Measurements from ENCODE around the gene WNK3.

WNK3 gene

GRCh38 chrX:54181202-54181953 is 176.5 kb downstream of the WNK3 start:
- DNase-seq (ENCODE audit: low read depth), result peak; percentile 29
- H3K4me3 ChIP-seq (ENCODE audit: low read length), result peak overlapping the region; percentile 55
- TF ChIP-seq, protein P1, sequence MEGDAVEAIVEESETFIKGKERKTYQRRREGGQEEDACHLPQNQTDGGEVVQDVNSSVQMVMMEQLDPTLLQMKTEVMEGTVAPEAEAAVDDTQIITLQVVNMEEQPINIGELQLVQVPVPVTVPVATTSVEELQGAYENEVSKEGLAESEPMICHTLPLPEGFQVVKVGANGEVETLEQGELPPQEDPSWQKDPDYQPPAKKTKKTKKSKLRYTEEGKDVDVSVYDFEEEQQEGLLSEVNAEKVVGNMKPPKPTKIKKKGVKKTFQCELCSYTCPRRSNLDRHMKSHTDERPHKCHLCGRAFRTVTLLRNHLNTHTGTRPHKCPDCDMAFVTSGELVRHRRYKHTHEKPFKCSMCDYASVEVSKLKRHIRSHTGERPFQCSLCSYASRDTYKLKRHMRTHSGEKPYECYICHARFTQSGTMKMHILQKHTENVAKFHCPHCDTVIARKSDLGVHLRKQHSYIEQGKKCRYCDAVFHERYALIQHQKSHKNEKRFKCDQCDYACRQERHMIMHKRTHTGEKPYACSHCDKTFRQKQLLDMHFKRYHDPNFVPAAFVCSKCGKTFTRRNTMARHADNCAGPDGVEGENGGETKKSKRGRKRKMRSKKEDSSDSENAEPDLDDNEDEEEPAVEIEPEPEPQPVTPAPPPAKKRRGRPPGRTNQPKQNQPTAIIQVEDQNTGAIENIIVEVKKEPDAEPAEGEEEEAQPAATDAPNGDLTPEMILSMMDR (IDR thresholded peaks at IDR 0.05; ENCODE audit: insufficient read depth, low read depth, low read length, missing control alignments), result no peak

GRCh38 chrX:54180403-54180802 is 177.4 kb downstream of the WNK3 start:
- peak overlapping the region; percentile 55 for H3K4me3 ChIP-seq (ENCODE audit: low read length)
- DNase-seq (ENCODE audit: low read depth), result peak; percentile 28
- TF ChIP-seq, protein P1 (IDR thresholded peaks at IDR 0.05; ENCODE audit: insufficient read depth, low read depth, low read length, missing control alignments), result no peak

DNA sequence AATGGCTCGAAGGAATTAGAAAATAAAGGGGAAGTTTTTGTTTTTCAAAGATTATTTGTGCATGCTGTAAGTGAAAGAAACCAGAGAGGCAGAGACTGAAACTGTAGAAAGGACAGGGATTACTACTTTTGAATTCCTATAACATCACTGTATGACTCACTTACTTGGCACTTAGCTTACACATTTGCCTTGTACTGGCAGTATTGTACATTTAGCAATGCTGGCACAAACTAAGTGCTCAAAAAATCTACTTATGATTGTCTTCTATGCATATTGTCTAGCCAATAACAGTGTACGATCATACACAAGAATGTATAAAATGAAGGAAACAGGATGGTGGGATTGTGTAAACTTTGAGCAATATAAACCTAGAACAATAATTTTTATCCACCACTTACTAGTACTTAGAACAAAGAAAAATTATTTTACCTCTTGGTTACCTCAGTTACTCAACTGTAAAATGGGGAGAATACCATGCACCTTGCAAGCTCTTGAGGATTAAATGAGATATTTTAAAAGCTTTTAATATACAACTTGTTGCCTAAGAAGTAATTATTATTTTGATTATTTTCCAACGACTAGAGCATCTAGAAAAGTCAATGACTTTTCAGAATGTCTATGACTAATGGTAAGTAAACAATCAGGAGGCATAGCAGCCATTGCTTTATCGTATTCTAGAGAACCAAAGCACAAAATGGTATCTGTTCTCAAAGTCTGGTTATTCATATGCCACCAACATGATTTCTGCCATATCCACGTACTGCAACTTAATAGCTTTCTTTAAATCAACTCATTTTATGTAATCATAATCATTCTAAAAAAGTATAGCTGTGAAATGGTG is 179.5 kb downstream of the WNK3 start:
- peak; percentile 72 for DNase-seq (ENCODE audit: low read depth)
- TF ChIP-seq, protein P1 (IDR thresholded peaks at IDR 0.05; ENCODE audit: insufficient read depth, low read depth, low read length, missing control alignments), result no peak
- H3K4me3 ChIP-seq (ENCODE audit: low read length), result no peak overlapping the region

DNA sequence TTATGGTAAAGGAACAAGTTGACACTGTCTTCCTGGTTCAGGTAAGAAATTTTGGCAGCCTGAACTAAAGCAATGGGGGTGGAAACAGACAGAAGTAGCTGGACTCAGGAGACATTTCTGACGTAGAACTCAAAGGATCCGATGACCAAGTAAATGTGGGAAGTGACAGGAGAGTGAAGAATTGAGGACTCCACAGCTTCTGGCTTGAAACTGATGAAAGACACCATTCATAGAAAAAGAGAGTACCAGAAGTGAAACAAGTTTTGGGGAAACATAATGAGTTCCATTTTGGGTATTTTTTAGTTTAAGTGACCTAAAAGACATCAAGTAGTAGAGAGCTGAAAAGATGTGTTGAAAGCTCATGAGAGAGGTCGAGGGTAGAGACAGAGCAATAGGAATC is 180.5 kb downstream of the WNK3 start:
- no peak overlapping the region for H3K4me3 ChIP-seq (ENCODE audit: low read length)
- no peak for DNase-seq (ENCODE audit: low read depth)
- TF ChIP-seq, protein P1 (IDR thresholded peaks at IDR 0.05; ENCODE audit: insufficient read depth, low read depth, low read length, missing control alignments), result no peak

GRCh38 chrX:54173791-54174190 is 184.1 kb downstream of the WNK3 start:
- no peak for DNase-seq (ENCODE audit: low read depth)
- TF ChIP-seq, protein P1 (IDR thresholded peaks at IDR 0.05; ENCODE audit: insufficient read depth, low read depth, low read length, missing control alignments), result no peak
- no peak overlapping the region for H3K4me3 ChIP-seq (ENCODE audit: low read length)

- peak; percentile 43 for DNase-seq (ENCODE audit: low read depth)
- TF ChIP-seq, protein P1 (IDR thresholded peaks at IDR 0.05; ENCODE audit: insufficient read depth, low read depth, low read length, missing control alignments), result no peak
- H3K4me3 ChIP-seq (ENCODE audit: low read length), result no peak overlapping the region
Measured at GRCh38 chrX:54172455-54172854, 185.4 kb downstream of the WNK3 start.

All from epithelial cell of esophagus (primary cell).